NCI-H1436 treated with DMSO at 0.1 percent for 48 hours (cell line): ENCODE data around the gene PDE4D.

Experiments used
- DNase-seq: peaks from one replicate; lab custom pipeline; 2025; lab: John Stamatoyannopoulos, UW

Gene PDE4D

GRCh38 chr5:59741599-59741998 is 151.9 kb downstream of the PDE4D start:
- DNase-seq = no peak

GRCh38 chr5:59738024-59738423 is 155.5 kb downstream of the PDE4D start:
- DNase-seq = no peak

- no peak for DNase-seq
Observed at GRCh38 chr5:59732806-59733205, 160.7 kb downstream of the PDE4D start.

- no peak for DNase-seq
Observed at GRCh38 chr5:59732301-59732700, 161.2 kb downstream of the PDE4D start.

GRCh38 chr5:59731809-59732208 is 161.7 kb downstream of the PDE4D start:
- DNase-seq = no peak

- no peak for DNase-seq
Observed at GRCh38 chr5:59729820-59730219, 163.7 kb downstream of the PDE4D start.

- DNase-seq = no peak
Observed at GRCh38 chr5:59729357-59729756, 164.2 kb downstream of the PDE4D start.

- DNase-seq = no peak
Observed at GRCh38 chr5:59728356-59728755, 165.2 kb downstream of the PDE4D start.

GRCh38 chr5:59727186-59727585 is 166.3 kb downstream of the PDE4D start:
- no peak for DNase-seq

GRCh38 chr5:59725392-59725767 is 168.1 kb downstream of the PDE4D start:
- DNase-seq = no peak

GRCh38 chr5:59724482-59725391 is 168.8 kb downstream of the PDE4D start:
- DNase-seq = no peak

- DNase-seq = no peak
Observed at GRCh38 chr5:59722874-59723273, 170.7 kb downstream of the PDE4D start.

- no peak for DNase-seq
Observed at GRCh38 chr5:59721741-59722140, 171.8 kb downstream of the PDE4D start.

- no peak for DNase-seq
Observed at GRCh38 chr5:59720063-59720462, 173.5 kb downstream of the PDE4D start.

- DNase-seq = no peak
Observed at GRCh38 chr5:59716966-59717500, 176.5 kb downstream of the PDE4D start.

- DNase-seq = no peak
Observed at GRCh38 chr5:59716029-59716428, 177.5 kb downstream of the PDE4D start.

- DNase-seq = no peak
Observed at GRCh38 chr5:59715228-59715627, 178.3 kb downstream of the PDE4D start.

- DNase-seq = no peak
Observed at GRCh38 chr5:59713498-59713844, 180.1 kb downstream of the PDE4D start.

GRCh38 chr5:59712836-59713497 is 180.6 kb downstream of the PDE4D start:
- DNase-seq = no peak

- no peak for DNase-seq
Observed at GRCh38 chr5:59711310-59711709, 182.2 kb downstream of the PDE4D start.

GRCh38 chr5:59709846-59710245 is 183.7 kb downstream of the PDE4D start:
- DNase-seq = no peak

- DNase-seq = no peak
Observed at GRCh38 chr5:59709346-59709821, 184.1 kb downstream of the PDE4D start.

- no peak for DNase-seq
Observed at GRCh38 chr5:59704936-59705335, 188.6 kb downstream of the PDE4D start.
